NCI-H526 (cell line): ENCODE results near the gene DPH2.

Experiments used
- DNase-seq, 2 experiments: peaks; one replicate each; lab custom pipeline; 2025; lab: John Stamatoyannopoulos, UW

Gene DPH2

GRCh38 chr1:43968348-43968948 lies 1.4 kb upstream of the DPH2 start:
- no peak for DNase-seq

DNA sequence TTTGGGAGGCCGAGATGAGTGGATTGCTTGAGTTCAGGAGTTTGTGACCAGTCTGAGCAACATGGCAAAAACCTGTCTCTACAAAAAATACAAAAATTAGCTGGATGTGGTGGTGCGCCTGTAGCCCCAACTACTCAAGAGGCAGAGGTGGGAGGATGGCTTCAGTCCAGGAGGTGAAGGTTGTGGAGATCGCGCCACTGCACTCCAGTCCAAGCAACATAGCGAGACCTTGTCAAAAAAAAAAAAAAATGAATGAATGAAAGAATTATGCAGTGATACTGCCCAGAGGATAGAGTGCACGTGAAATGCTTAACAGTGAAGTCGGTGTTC lies 429 bp upstream of the DPH2 start:
- DNase-seq = no peak

GRCh38 chr1:43970502-43970901 lies 692 bp downstream of the DPH2 start:
- DNase-seq = no peak

- DNase-seq = no peak
Observed at GRCh38 chr1:43970911-43971310, 1.1 kb downstream of the DPH2 start.

GRCh38 chr1:43971336-43971980 lies 1.6 kb downstream of the DPH2 start:
- no peak for DNase-seq

GRCh38 chr1:43973981-43974442 lies 4.2 kb downstream of the DPH2 start:
- no peak for DNase-seq

DNA sequence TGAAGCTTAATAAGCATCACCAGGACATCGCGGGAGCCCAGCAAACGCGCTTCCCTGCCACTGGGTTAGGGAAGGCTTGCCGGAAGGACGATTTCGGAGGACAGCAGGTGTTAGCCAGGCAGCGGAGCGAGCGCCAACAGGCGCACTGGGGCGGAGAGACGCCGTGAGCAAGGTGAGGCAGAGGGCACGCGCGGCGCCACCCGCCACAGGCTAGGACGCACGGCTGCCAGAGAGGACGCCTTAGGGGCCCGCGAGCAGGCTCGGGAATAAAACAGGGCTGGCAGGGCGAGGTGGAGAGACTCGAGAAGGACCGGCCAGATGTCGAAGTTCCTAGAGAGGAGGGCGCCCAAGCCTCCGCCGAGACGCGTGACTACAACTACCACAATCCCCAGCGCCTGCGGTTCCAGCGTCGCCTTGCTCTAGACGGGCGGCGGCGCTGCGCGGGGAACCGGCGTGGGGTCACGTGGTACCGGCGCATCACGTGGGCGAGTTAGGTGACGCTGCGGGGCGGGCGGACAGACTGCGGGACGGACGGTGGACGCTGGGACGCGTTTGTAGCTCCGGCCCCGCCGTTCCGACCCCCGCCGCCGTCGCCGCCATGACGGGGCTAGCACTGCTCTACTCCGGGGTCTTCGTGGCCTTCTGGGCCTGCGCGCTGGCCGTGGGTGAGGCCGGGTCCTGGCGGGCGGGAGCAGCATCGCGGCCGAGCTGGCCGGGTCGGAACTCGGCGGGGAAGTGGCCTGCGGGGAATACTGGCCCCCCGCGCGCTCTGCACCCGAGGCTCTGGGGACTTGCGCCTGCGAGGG lies 4.8 kb downstream of the DPH2 start, which contains the start of gene ATP6V0B:
Gene ATP6V0B, plus strand, starts transcription at position 518 of the 806 bp plus-strand sequence. Its CDS starts 81 bp downstream, at position 599.
- peak; percentile 94 to 100 for DNase-seq

DNA sequence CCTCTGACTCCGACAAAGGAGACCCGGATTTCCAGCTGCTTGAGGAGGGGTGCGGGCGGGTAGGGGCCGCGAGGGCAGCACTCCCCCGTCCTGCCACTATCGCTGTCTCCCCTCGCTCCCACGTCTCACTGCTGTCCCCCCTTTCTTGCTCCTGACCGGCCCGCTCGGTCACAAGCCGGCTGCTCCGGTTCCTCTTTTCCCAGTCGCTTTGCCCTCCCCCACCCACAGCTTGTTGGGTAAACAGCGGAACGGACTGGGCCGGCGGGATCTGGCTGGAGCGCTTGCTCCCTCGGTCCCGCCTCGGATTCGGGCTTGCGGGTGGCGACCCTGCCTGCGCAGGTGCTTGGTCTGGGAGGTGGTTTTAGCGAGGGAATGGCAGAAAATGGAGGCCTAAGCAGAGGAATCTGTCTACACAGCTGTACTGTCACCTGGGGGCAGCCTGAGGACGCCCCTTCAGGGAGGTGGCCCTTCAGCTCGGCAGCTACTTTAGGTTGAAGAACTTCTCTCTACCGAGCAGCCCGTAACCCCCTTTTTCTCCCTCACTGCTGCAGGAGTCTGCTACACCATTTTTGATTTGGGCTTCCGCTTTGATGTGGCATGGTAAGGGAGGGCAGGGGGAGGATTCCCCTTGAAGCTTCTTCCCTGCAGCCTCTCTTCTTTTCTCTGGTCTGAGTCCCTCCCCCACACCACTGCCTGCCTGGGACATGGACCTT lies 5.6 kb downstream of the DPH2 start:
- DNase-seq = peak; percentile 56 to 73

- DNase-seq = peak in 1 of 2 experiments; percentile 26
Observed at GRCh38 chr1:43976045-43976444, 6.2 kb downstream of the DPH2 start.

GRCh38 chr1:43976890-43977289 lies 7.1 kb downstream of the DPH2 start:
- no peak for DNase-seq

DNA sequence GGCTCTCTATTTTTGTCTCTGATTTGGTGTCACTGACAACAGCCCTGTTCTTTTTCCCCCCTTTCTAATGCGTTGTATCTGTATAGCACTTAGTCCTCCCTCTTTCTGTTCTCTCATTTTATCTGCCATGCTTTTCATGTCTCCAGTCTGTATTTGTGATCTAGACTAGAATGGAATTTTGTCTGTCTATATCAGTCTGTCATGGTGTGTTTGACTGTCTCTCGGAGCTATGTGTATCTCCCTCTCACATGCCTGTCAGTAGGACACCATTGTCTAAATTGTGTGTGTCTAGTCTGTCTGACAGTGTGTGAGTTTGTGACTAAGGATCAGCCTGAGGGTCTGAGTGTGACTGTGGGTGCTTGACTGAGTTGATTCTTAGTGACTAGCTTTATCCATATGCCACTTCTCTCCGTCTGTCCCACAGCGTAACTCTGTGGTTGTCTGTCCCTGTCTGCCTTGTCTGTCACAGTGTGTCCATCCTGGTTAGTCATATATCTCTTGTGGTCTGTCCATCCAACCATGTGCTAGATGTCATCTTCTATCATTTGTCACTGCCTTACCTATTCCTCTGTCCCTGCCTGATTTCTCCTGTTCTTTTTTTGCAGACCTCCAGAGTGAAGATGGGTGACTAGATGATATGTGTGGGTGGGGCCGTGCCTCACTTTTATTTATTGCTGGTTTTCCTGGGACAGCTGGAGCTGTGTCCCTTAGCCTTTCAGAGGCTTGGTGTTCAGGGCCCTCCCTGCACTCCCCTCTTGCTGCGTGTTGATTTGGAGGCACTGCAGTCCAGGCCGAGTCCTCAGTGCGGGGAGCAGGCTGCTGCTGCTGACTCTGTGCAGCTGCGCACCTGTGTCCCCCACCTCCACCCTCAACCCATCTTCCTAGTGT lies 7.8 kb downstream of the DPH2 start:
- DNase-seq = no peak

GRCh38 chr1:43978264-43978550 lies 8.4 kb downstream of the DPH2 start:
- DNase-seq = no peak

DNA sequence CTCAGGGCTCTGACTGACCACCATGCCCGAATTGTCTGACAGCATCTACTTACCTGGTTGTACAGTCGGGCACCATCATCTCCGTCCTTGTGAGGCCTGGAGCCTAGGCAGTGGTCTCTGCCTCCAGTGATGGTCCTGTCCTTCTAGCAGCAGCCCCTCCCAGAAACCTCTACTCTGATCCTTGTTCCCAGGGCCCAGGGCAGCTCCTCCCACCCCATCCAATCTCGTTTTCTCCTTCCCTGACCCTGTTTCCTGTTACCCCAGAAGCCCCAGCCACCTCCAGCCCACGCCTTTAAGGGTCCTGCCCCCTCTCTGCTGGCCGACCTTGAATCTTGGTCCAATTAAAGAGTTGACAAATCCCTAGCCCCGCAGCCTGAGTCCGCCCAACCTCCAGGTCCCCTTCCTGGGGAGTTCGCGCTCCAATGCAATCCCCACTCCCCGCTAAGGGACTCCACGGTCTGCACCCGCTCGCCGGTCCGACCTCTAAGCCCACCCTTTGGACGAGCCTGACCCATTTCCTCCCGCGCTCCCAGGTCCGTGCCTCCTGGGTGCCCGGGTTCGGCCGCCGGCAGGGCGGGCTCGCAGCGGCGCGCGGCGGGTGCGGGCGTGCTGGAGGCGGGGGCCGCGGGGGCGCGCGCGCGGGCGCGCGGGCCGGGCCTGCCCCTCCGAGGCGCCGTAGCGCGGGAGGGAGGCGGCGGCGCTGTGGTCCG lies 8.9 kb downstream of the DPH2 start, which contains the start of gene B4GALT2:
Gene B4GALT2, plus strand, starts transcription at position 660 of the 710 bp plus-strand sequence. CDS start 1,951 bp downstream, outside the sequence.
- peak in 1 of 2 experiments; percentile 78 for DNase-seq

DNA sequence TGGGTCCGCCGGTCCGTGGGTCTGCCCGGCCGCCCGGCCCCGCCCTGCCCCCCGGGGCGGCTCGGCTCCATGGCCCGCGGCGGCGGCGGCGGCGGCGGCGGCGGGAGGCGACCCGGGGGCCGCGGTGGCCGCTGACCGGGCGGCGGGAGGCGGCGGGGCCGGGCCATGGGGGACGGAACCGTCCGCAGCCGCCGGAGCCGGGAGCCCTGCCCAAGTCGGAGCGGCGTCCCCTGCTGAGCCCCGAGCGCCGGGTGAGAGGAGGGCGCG lies 9.4 kb downstream of the DPH2 start:
- no peak for DNase-seq

DNA sequence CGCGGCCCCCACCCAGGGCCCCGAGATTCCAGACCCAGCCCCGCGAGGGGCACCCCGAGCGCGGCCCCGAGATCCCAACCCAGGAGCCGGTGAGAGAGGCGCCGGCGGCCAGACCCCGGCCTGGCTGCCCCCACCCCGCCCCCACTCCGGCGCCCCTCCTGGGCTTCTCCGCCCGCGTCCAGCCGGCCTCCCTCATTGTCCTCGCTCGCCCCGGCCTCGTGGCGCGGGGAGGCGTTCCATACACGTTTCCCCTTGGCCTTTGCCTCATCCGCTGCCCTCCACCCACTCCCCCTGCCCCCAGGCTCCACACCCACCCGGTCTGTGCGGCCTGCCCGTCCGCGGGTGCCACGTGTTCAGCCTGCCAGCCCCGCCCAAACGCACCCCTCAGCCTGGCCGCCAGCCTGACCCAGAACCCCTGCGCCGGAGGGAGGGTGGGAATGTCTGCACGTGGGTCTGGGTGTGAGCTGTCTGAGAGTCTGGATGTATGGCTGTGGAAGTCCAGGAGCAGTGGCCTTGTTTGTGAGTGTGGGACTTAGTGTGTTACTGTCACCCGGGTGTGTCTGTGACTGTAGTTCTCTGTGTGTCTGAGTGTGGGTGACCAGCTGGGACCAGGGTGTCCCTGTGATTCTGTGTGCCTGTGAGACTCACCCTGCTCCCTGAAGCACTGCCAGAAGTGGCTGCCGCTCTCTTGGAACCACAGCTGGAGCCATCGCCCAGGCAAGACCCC lies 9.9 kb downstream of the DPH2 start:
- peak in 1 of 2 experiments; percentile 74 for DNase-seq

GRCh38 chr1:43980255-43981134 lies 10.7 kb downstream of the DPH2 start:
- peak in 1 of 2 experiments; percentile 49 for DNase-seq

DNA sequence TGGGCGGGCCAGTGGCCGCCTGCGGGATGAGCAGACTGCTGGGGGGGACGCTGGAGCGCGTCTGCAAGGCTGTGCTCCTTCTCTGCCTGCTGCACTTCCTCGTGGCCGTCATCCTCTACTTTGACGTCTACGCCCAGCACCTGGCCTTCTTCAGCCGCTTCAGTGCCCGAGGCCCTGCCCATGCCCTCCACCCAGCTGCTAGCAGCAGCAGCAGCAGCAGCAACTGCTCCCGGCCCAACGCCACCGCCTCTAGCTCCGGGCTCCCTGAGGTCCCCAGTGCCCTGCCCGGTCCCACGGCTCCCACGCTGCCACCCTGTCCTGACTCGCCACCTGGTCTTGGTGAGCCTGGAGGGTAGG lies 11.3 kb downstream of the DPH2 start:
- peak in 1 of 2 experiments; percentile 73 for DNase-seq

- no peak for DNase-seq
Observed at GRCh38 chr1:43981636-43982035, 11.8 kb downstream of the DPH2 start.

DNA sequence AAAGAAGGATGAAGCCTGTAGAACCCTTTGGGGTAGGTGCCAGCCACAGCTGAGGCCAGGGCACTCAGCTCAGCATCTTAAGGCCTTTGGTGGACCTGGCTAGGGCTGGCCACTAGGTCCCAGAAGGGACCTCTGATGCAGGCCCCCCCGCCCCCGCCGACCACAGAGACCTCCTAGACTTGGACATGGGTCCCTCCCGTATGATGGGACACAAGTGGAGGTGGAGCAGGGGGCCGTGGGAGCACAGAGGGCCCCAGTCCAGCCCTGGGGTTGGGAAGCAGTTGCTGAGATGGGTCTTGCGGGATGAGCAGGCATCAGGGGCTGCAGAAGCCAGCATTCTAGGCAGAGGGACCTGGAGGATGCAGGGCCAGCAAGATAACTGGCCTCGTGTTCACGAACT lies 12.4 kb downstream of the DPH2 start:
- no peak for DNase-seq
